T-helper 2 cell treated with Interferon-gamma antibody and Interleukin-4, amounts not matched to agents 100 ng/mL and 5 ng/mL, for 36 hours (primary cell): ENCODE results near the gene NRP1. TPM values are rescaled to one million over a fixed set of nuclear protein-coding genes. Genes with fewer than 3 reads are reported as not detected.

Experiments
- intact Hi-C: fragments of 100-400 bp; cut with micrococcal nuclease; formaldehyde crosslinking; loops from one replicate; pipeline ENCODE4 v1.15.1; 2023
- total RNA-seq: library from RNA; stranded (reverse); gene quantifications from 2 replicates; pipeline ENCODE4 v1.2.3, GENCODE V29; 2022

NRP1 gene
- total RNA-seq, 1 donor from 2014 or later = 2.4 TPM

GRCh38 chr10:33293531-33294170 is 40.8 kb downstream of the NRP1 start:
- intact Hi-C loops = no loop called here

- intact Hi-C loops = no loop called here
These were observed 41.4 kb downstream of the NRP1 start for GRCh38 chr10:33293076-33293475.

GRCh38 chr10:33291053-33291592 is 43.3 kb downstream of the NRP1 start:
- intact Hi-C loops = no loop called here

DNA sequence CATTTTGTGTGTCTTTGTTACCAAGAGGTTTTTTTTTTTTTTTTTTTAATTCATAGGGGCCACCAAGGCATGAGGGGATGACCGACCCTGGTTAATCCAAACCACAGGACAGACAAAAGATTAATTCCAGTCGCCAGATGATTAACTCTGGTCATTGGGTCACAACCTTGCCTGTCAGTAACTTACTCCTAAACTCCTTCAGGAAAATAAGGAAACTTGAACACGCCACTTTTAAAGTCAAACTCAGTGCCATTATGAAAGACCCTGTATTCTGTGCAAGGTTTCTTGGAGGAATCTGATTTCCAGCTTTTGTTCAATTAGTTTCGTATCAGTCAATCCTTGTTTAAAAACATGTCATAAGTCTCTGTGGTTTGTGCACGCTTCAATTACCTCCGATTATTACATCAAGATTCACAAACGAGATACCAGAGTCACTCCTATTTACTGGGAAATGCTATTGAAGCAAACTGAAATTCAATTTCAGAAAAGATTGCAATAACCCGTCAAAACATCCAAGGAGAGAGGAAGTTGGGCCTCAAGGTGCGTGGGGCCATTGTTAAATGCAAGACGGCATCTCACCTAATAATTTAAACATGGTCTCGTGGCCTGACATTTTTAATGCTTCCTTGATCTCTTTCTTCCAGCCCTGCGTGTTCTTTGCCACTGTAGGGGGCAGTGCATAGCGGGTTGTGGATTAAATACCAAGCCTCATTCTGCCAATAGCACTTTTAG is 44.0 kb downstream of the NRP1 start:
- intact Hi-C loops = no loop called here

DNA sequence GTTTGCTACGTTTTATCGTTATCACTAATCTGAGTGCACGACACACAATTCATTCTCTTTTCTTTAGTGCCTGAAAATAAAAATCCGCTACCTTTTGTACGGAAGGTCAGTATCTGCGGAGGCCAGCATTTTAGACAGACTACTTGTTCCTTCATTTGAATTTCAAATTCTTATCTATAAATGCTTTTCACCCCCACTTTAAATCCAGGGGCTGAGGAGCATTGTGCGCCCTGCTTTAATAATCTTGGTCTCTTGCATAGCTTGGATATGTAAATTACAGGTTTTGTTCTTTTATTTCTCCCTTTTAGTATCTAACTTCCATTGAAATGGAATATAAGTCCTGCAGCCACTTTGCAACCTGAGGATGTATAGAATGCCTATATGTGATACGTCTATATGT is 44.7 kb downstream of the NRP1 start:
- intact Hi-C loops = no loop called here

GRCh38 chr10:33288127-33288526 is 46.3 kb downstream of the NRP1 start:
- intact Hi-C loops = no loop called here

DNA sequence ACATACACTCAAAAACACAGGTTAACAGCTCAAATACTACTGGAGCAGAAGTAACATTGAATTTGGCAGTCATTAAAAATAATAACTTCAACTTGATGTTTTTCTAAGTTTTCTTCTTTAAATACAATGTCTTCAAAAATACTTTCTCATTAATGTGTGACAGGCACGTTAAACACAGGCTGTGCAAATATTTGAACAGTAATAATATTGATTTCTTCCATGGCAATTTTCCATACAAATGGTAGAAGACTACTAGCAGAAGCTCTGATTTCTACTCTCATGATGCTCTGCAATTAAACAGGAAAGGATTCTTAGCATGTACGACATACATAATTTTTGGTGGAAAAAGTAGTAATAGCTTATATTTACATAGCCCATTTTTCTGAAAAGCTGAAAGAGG is 47.4 kb downstream of the NRP1 start:
- intact Hi-C loops = no loop called here

DNA sequence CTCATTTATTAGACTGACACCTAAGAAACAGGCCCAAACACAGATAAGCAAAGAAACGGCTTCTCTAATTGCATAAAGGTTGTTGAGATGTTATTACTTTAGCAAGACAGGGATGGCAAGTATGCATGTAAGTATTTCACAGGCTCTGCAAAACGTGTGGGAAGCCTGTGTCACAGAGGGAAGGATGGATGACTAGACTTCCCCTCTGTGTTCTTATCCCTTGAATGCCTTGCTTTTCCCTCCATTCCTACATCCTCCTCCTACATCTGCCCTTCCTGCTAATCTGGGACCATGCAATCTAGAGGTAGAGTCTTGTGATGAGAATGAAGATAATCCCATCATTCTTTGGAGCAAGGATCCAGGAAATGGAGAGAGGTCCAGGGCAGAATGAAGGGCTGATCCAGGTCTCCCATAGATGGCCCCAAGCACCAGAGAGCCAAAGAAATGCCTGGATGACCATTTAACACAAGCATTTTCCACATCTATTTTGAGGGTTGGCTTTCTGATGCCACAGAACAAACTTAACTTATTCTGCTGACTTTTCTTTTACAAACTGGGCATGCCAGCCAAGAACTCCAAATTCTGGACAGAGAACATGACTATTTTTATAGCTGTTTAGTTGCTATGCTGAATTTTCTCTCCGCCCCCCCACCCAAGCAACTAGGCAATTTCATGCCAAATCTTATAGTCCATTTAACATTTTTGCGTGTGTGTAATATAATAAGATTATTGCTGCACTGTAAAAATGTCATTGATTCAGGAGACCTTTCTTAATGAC is 48.1 kb downstream of the NRP1 start:
- intact Hi-C loops = no loop called here

DNA sequence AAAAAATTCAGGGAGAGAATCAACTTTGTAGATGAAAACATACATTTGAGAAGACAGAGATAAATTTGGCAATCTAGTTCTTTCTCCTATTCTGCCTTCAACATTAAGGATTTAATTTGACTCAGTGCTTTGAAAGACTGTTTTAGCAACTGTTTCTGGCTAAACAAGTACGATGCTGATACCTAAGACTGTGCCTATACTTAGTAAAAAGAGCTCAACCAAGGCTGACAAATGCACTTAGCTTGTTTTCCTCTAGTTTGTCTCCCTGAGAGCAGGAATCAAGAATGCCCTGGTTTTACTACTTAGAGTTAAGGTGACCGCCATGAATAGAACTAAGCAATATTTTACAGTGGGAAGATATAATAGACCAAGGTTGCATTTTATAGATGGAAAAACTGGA is 49.5 kb downstream of the NRP1 start:
- intact Hi-C loops = no loop called here

- intact Hi-C loops = no loop called here
These were observed 54.5 kb downstream of the NRP1 start for GRCh38 chr10:33279811-33280602.

GRCh38 chr10:33279276-33279675 is 55.2 kb downstream of the NRP1 start:
- intact Hi-C loops = no loop called here

GRCh38 chr10:33278198-33278597 is 56.3 kb downstream of the NRP1 start:
- intact Hi-C loops = no loop called here

DNA sequence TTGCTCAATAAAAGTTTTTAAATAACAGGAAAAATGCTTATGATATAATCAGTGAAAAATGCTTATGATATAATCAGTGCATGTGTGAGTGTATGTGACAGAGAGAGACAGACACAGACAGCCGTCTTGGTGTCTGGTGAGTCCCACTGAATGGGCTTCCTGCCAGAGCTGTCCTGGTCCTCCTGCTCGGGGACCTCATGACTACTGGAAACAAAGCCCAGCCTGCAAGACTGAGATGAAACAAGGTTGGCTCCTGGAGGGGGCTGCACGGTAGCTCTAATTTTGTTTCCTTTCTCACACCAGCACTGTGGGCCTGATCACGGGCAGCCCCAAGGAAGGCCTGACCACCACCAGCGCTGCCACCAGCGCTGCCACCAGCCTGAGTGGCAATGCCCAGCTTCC is 57.3 kb downstream of the NRP1 start:
- intact Hi-C loops = no loop called here

DNA sequence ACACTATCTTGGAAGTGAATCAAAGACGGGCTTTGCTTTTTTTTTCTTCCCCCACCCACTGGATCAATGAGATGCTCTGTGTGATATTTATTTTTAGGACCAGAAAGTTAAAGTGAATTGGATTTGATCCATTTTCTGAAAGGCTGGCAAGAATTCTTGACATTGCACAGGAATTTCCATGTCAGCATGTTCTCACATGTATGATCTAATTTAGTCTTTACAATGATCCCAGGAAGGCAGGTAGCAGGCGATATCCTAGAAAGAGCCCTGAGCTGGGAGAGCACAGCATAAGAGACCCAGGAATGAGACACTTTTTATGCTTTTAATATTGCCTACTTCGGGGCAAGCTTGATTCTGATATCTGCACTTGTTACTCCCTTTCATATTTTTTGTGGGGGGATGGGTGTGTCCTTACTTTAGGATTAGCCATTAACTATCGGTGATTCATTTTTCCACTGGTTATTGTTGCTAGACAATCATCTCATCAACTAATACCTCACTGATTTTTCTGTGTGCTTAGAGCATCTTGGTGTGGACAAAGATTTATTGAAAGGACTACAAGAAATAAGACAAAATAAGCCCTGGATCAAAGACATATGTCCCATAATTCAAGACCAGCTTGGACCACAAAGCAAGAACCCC is 58.1 kb downstream of the NRP1 start:
- intact Hi-C loops = no loop called here

DNA sequence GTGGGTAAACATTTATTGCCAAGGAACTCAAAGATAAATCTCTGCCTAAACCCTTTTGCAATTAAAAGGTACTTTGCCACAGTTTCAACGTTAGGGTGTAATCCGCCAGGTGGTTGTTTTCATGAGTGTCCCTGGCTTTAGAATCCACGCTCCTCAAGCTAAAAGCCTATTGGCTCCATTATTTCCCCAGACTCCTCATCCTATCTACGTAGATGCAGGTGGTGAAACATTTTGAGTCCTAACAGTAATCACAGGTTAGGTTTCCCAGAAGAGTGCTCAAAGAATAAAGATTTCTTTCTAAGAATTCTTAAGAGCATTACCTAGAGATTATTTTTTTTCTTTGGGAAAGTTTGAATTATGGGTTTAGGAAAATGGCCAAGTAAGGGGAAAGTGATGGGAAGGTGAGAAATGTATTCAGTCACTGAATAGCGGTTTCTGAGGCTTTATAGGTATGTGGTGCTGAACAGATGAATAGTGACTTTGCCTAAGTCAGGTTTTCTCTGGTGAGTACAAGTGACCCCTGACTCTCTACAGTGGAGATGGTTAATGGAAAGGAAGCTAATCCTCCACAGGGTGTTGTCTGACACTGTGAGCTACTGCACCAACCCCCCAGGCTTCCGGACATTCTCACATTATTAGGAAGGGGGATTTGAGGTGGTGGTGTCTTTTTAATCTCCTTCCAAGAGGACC is 60.2 kb downstream of the NRP1 start:
- intact Hi-C loops = no loop called here

DNA sequence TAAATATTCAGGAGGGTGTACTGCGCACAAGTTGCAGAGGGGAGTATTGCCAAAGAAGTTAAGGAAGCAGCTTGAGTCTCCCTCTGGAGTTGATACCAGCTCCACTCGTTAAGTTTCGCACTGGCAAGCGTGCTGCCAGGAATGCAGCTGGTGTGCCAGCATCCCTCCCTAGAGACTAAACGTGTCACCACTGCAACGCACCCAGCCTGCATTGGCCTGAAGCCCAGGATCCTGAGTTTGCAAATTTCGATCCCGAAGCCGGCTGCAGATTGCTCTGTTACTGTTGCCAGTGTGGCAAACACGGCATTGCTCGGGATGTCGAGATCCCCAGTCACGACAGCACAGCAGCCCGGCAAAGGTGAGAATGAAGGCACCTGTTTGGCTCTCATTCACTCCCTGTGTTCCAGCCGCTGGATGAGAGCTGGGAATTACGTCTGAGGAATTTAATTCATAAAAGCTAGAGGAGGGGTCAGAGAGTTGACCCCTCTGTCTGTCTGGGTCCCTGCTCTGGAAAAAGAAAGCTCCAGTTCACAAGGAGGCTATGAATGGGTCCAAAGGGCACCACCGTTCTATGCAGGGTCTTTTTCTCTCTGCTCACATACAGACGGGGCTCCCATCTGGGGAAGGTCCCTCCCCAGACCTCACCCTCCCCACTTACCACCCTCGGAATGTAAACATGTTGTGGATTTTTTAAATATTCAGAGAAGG is 61.0 kb downstream of the NRP1 start:
- intact Hi-C loops = no loop called here

GRCh38 chr10:33272635-33273034 is 61.8 kb downstream of the NRP1 start:
- intact Hi-C loops = no loop called here

GRCh38 chr10:33271969-33272583 is 62.4 kb downstream of the NRP1 start:
- intact Hi-C loops = no loop called here

GRCh38 chr10:33270971-33271370 is 63.5 kb downstream of the NRP1 start:
- intact Hi-C loops = no loop called here
